Muscle of leg (tissue), 11 donors: ENCODE results near the gene TRAPPC6A. TPM values are rescaled to one million over a fixed set of nuclear protein-coding genes. Genes with fewer than 3 reads are reported as not detected.

ENCODE experiments used
- DNase-seq: peaks from one replicate; pipeline ENCODE4 v3.0.0; 2013
- H3K27ac ChIP-seq: one replicate; pipeline ENCODE4 v1.5.1; 2013; ENCODE audit warnings: mild to moderate bottlenecking, low read length, control low read depth
- H3K27me3 ChIP-seq: one replicate; pipeline ENCODE4 v1.6.1; 2013; ENCODE audit warnings: low read length; ENCODE audit not compliant: control insufficient read depth, insufficient read depth
- H3K36me3 ChIP-seq: one replicate; pipeline ENCODE4 v1.6.1; 2013; ENCODE audit warnings: low read length; ENCODE audit not compliant: control insufficient read depth, insufficient read depth
- H3K4me1 ChIP-seq: one replicate; pipeline ENCODE4 v1.6.1; 2013; ENCODE audit warnings: low read length; ENCODE audit not compliant: control insufficient read depth, insufficient read depth
- H3K4me3 ChIP-seq: one replicate; pipeline ENCODE4 v1.5.1; 2013; ENCODE audit warnings: low read length, control low read depth
- H3K9me3 ChIP-seq: replicated peaks from 2 replicates; pipeline ENCODE4 v1.6.1; 2013; ENCODE audit warnings: low read depth, low read length; ENCODE audit not compliant: control insufficient read depth
- WGBS: methylation state at CpG from one replicate; pipeline ENCODE4 v1.1.5; 2013; ENCODE audit warnings: missing lambda C conversion rate; ENCODE audit not compliant: insufficient coverage; 5-methylcytosine and 5-hydroxymethylcytosine counted together
- polyA plus RNA-seq, 8 donors: library from polyadenylated mRNA; unstranded; fragments of 120-200 nt; gene quantifications; one replicate each; pipeline versions ENCODE4 v1.2.1 to v1.2.3, GENCODE V29; 2013; ENCODE audit warnings: inconsistent platforms in 1 of 8, low replicate concordance in 1 of 8; ENCODE audit not compliant: insufficient read length in 8 of 8, insufficient read depth in 1 of 8
- total RNA-seq: library from RNA; stranded (reverse); fragments of 120-200 nt; gene quantifications from one replicate; pipeline ENCODE4 v1.2.4, GENCODE V29; 2013

Gene TRAPPC6A
- total and polyA plus RNA-seq, 9 donors = 18.4 to 31.6 (median 25.1) TPM

GRCh38 chr19:45189971-45190370 is 11.9 kb upstream of the TRAPPC6A start:
- Histone ChIP-seq H3K27me3 (no peaks in the 10 kb centered on the region), H3K4me1 (no peaks in the 10 kb centered on the region), H3K27ac (no peak overlapping the region), H3K36me3 (no peaks in the 10 kb centered on the region), H3K9me3 (no peaks in the 10 kb centered on the region), H3K4me3 (no peak overlapping the region)
- no CpG with 5 or more reads among the region's 1 CpG for WGBS
- DNase-seq = no peak

- Histone ChIP-seq H3K4me1 (no peaks in the 10 kb centered on the region), H3K27me3 (no peaks in the 10 kb centered on the region), H3K9me3 (no peaks in the 10 kb centered on the region), H3K4me3 (no peak overlapping the region), H3K36me3 (no peaks in the 10 kb centered on the region), H3K27ac (no peak overlapping the region)
- DNase-seq = no peak
- 47% methylated on average over 8 of the region's 12 CpGs for WGBS
Measured at GRCh38 chr19:45187421-45188100, 9.5 kb upstream of the TRAPPC6A start.

DNA sequence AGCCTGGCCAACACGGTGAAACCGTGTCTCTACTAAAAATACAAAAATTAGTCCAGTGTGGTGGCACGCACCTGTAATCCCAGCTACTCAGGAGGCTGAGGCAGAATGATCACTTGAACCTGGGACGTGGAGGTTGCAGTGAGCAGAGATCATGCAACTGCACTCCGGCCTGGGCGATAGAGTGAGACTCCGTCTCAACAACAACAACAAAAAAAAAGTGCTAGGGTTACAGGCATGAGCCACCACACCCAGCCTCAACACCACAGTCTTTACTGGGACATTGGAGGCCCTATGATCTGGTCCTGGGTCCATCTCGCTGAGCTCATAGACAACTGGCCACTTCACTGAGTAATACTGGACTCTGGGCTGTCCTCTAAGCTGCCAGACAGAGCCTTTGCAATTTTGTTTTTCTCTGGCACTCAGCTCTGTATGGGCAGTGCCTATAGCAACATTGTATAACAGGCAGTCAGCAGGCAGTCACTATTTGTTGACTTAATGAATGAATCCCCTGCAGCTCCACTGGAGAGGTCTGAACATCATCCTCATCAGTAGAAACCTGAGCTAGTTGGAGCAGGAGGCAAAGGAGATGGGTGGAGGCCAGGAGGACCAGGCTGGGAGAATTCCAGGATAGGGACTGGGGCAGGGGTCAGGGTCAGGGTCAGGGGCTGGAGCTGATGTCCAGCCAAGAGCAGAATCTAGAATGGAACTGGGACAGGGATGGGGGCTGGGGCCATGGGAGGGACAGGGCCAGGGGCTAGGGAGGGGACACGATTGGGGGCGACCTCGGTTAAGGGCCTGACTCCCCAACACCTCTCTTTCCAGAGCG is 8.7 kb upstream of the TRAPPC6A start:
- H3K36me3 ChIP-seq = peaks cover 3% of the 10 kb centered on the region
- H3K27me3 ChIP-seq = no peaks in the 10 kb centered on the region
- H3K4me3 ChIP-seq = no peak overlapping the region
- no peak for DNase-seq
- WGBS = 74% methylated on average over 3 of the region's 12 CpGs
- H3K27ac ChIP-seq = no peak overlapping the region
- no peaks in the 10 kb centered on the region for H3K4me1 ChIP-seq
- H3K9me3 ChIP-seq = no peaks in the 10 kb centered on the region

GRCh38 chr19:45184115-45184514 is 6.1 kb upstream of the TRAPPC6A start:
- Histone ChIP-seq H3K27ac (no peak overlapping the region), H3K9me3 (no peaks in the 10 kb centered on the region), H3K4me3 (no peak overlapping the region), H3K27me3 (no peaks in the 10 kb centered on the region), H3K4me1 (peaks cover 8% of the 10 kb centered on the region), H3K36me3 (peaks cover 11% of the 10 kb centered on the region)
- WGBS = 100% methylated on average over 3 of the region's 5 CpGs
- DNase-seq = no peak

GRCh38 chr19:45182758-45183157 is 4.7 kb upstream of the TRAPPC6A start:
- H3K4me3 ChIP-seq = no peak overlapping the region
- 87% methylated on average over 4 of the region's 4 CpGs for WGBS
- H3K4me1 ChIP-seq = peaks cover 10% of the 10 kb centered on the region
- no peak overlapping the region for H3K27ac ChIP-seq
- H3K27me3 ChIP-seq = no peaks in the 10 kb centered on the region
- H3K36me3 ChIP-seq = peaks cover 11% of the 10 kb centered on the region
- DNase-seq = no peak
- no peaks in the 10 kb centered on the region for H3K9me3 ChIP-seq

DNA sequence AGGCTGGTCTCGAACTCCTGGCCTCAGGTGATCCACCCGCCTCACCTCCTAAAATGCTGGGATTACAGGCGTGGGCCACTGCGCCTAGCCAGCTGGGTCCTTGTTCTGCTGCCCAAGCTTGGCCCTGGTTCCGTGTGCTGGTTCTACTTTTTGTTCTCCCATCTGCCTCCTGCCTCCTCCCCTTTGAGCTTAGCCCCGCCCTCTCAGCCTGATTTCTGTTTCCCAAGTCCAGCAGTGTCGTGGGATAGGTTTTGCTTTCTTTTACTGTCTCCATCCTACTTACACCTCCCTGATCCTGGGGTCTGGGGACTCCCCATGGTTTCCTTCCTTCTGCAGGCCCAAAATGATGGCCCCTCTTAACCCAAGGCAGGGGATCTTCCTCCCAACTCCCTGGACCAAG is 2.9 kb upstream of the TRAPPC6A start:
- H3K4me3 ChIP-seq = no peak overlapping the region
- H3K27me3 ChIP-seq = no peaks in the 10 kb centered on the region
- DNase-seq = no peak
- 89% methylated on average over 5 of the region's 7 CpGs for WGBS
- H3K27ac ChIP-seq = no peak overlapping the region
- peaks cover 11% of the 10 kb centered on the region for H3K36me3 ChIP-seq
- peaks cover 16% of the 10 kb centered on the region for H3K4me1 ChIP-seq
- no peaks in the 10 kb centered on the region for H3K9me3 ChIP-seq

DNA sequence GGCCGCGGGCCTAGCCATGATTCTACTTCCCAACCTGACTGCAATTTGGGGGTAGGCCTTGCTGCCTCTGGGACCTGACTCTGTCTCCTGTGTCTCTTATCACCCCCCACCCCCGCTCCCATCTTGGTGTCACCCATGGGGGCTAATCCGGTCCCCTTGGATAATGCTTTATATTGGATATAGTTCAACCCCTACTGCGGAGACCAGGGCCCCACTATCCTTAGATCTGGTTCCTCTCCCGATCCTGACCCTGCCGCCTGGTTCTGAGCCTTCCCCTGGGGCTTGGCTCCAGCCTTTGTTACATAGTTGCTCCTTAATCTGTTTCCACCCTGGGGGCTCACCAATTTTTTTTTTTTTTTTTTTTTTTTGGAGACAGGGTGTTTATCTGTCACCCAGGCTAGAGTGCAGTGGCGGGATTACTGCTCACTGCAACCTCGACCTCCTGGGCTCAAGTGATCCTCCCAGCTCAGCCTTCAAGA is 1.9 kb upstream of the TRAPPC6A start:
- Histone ChIP-seq H3K4me3 (peak overlapping the region; percentile 34), H3K36me3 (peaks cover 11% of the 10 kb centered on the region), H3K9me3 (no peaks in the 10 kb centered on the region), H3K27me3 (no peaks in the 10 kb centered on the region), H3K27ac (peak overlapping the region; percentile 1), H3K4me1 (peaks cover 16% of the 10 kb centered on the region)
- 34% methylated on average over 3 of the region's 9 CpGs for WGBS
- DNase-seq = no peak

DNA sequence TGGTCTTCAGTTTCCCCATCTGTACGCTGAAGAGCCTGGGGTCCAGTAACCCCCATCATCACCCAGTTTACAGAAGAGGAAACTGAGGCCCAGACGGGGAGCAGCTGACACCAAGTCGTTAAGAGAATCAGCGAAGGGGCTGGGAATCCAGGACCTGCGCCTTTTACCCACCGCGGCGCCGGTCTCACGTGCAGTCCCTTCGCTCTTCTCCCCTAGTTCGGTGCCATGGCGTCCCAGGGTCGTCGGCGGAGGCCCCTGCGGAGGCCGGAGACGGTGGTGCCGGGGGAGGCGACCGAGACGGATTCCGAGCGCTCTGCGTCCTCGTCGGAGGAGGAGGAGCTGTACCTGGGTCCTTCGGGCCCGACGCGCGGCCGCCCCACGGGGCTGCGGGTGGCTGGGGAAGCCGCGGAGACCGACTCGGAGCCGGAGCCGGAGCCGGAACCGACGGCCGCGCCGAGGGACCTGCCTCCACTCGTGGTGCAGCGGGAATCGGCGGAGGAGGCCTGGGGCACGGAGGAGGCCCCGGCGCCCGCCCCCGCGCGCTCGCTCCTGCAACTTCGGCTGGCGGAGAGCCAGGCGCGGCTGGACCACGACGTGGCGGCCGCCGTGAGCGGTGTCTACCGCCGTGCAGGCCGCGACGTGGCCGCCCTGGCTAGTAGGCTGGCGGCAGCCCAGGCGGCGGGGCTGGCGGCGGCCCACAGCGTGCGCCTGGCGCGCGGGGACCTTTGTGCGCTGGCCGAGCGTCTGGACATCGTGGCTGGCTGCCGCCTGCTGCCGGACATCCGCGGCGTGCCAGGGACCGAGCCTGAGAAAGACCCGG is 1.2 kb upstream of the TRAPPC6A start:
- under 1% methylated on average over 97 of the region's 97 CpGs for WGBS
- no peaks in the 10 kb centered on the region for H3K27me3 ChIP-seq
- H3K4me1 ChIP-seq = peaks cover 16% of the 10 kb centered on the region
- DNase-seq = peak; percentile 34
- H3K4me3 ChIP-seq = peak overlapping the region; percentile 70
- H3K36me3 ChIP-seq = peaks cover 11% of the 10 kb centered on the region
- H3K27ac ChIP-seq = peak overlapping the region; percentile 88
- H3K9me3 ChIP-seq = no peaks in the 10 kb centered on the region

DNA sequence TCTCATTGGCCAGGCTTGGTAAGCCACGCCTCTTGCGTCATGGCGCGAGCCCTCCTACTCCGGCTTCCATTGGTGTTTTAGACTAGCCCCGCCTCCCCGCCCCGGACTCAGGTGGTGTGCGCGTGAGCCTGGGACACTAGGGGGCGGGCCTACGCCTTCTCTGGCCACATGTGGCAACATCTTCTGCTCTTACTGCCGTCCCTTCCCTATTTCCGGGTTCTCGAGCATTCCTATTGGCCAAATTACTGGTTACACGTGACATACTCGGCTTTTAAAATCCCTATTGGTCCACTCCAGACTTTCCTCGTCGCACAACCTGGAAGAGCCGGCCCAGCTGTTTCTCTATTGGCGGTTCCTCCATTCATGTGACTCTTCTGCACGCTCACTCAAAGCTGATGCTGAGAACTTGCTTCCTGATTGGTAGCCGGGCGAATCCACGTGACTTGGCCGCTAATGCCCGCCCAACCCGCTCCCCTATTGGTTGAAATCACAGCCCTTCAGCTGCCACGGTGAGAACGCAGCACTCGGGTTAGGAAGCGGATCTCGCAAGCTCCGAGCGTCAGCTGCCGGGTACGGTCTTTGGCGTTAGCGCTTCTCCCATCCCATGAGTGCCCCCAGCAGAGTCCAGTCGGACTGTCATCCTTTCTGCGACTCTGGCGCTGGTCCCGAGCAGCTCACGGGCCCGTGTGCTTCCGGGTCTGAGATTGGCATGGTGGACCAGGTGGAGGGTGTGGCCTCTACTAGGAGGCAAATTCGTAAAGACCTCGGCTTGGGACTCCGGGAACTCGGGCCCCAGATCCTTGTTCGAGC is 430 bp upstream of the TRAPPC6A start, which contains the start of gene BLOC1S3:
Gene BLOC1S3, plus strand, starts transcription at position 523 of the 810 bp plus-strand sequence. CDS start 513 bp downstream, outside the sequence.
- Histone ChIP-seq H3K4me3 (peak within 1 kb of the TSS; percentile 97), H3K36me3 (peaks cover 11% of the 10 kb centered on the region), H3K27ac (peak within 1 kb of the TSS; percentile 96), H3K4me1 (peaks cover 16% of the 10 kb centered on the region), H3K9me3 (no peaks in the 10 kb centered on the region), H3K27me3 (no peaks in the 10 kb centered on the region)
- 0% methylated on average over 49 of the region's 51 CpGs for WGBS
- DNase-seq = peak; percentile 100
